B cell (primary cell): Measurements from ENCODE around the gene CCDC88B. TPM values are rescaled to one million over a fixed set of nuclear protein-coding genes. Genes with fewer than 3 reads are reported as not detected.

Experiments used
- ATAC-seq: fragments of 200-7000 bp; cut with Tn5 transposase; one replicate; pipeline ENCODE4 v1.10.0; 2021; ENCODE audit warnings: low read depth, mild to moderate bottlenecking, moderate number of reproducible peaks, moderate library complexity
- CTCF ChIA-PET: fragments of 350-600 bp; sonication (Branson Sonifier 250); formaldehyde crosslinking; loops from one replicate; lab custom pipeline; 2021; ENCODE audit warnings: antibody characterized with exemption, inconsistent platforms; lab: Charles Lee
- POLR2A ChIA-PET: fragments of 350-600 bp; sonication (Branson Sonifier 250); formaldehyde crosslinking; loops from one replicate; lab custom pipeline; 2021; ENCODE audit warnings: antibody characterized with exemption; lab: Charles Lee
- DNase-seq: peaks from one replicate; pipeline ENCODE4 v3.0.0; 2013
- H2AFZ ChIP-seq: 2 replicates; pipeline ENCODE4 v1.6.1; 2012; ENCODE audit warnings: mild to moderate bottlenecking, low read depth, low read length; ENCODE audit not compliant: insufficient read depth, poor library complexity, severe bottlenecking
- H3K27ac ChIP-seq, 2 donors: 1 replicate in 1 of 2; 2 replicates in 1 of 2; pipeline ENCODE4 v1.5.1; 2012 to 2013; ENCODE audit warnings: low read length in 2 of 2, mild to moderate bottlenecking in 2 of 2, moderate library complexity in 1 of 2
- H3K27me3 ChIP-seq, 4 experiments: fragments of 200-600 bp in 1 of 4; sonication (generic) in 1 of 4; replicated peaks in 1 of 4; 1 replicate in 2 of 4; 2 replicates in 2 of 4; pipeline versions ENCODE4 v1.6.1 to v1.7.0; 2013 to 2016; ENCODE audit warnings: low read length in 3 of 4, mild to moderate bottlenecking in 2 of 4, mixed read lengths in 1 of 4, moderate library complexity in 1 of 4; ENCODE audit not compliant: insufficient read depth in 4 of 4, control insufficient read depth in 3 of 4; ENCODE audit errors: control extremely low read depth in 1 of 4
- H3K36me3 ChIP-seq, 2 experiments: replicated peaks in 1 of 2; 1 replicate in 1 of 2; 2 replicates in 1 of 2; pipeline versions ENCODE4 v1.6.1 to v1.7.1; 2013; ENCODE audit warnings: low read length in 1 of 2; ENCODE audit not compliant: insufficient read depth in 2 of 2, control insufficient read depth in 1 of 2; ENCODE audit errors: control extremely low read depth in 1 of 2, extremely low read depth in 1 of 2
- H3K4me1 ChIP-seq, 2 donors: fragments of 200-600 bp in 1 of 2; sonication (generic) in 1 of 2; 1 replicate in 1 of 2; 2 replicates in 1 of 2; pipeline versions ENCODE4 v1.5.1 to v1.6.1; 2013 to 2017; ENCODE audit warnings: low read length in 2 of 2; ENCODE audit not compliant: control insufficient read depth in 2 of 2, insufficient read depth in 2 of 2
- H3K4me2 ChIP-seq: replicated peaks from 2 replicates; pipeline ENCODE3; 2012; ENCODE audit warnings: mild to moderate bottlenecking, low read depth, low read length; ENCODE audit not compliant: poor library complexity, severe bottlenecking
- H3K4me3 ChIP-seq, 5 experiments: fragments of 200-600 bp in 1 of 5; sonication (generic) in 1 of 5; 1 replicate in 3 of 5; 2 replicates in 2 of 5; pipeline versions ENCODE4 v1.5.1 to v1.7.0; 2011 to 2016; ENCODE audit warnings: low read length in 4 of 5, mild to moderate bottlenecking in 4 of 5, low read depth in 2 of 5, control low read depth in 1 of 5, moderate library complexity in 1 of 5; ENCODE audit not compliant: insufficient read depth in 1 of 5; ENCODE audit errors: control extremely low read depth in 1 of 5, extremely low read depth in 1 of 5
- H3K79me2 ChIP-seq: fragments of 200-600 bp; sonication (generic); one replicate; pipeline ENCODE4 v1.6.0; 2016; ENCODE audit warnings: low read length; ENCODE audit not compliant: control insufficient read depth, insufficient read depth
- H3K9ac ChIP-seq: fragments of 200-600 bp; sonication (generic); 2 replicates; pipeline ENCODE4 v1.6.1; 2017; ENCODE audit warnings: mild to moderate bottlenecking, low read length, moderate library complexity
- H3K9me3 ChIP-seq, 3 donors: one replicate each; pipeline versions ENCODE4 v1.6.1 to v1.7.1; 2013; ENCODE audit warnings: low read length in 2 of 3; ENCODE audit not compliant: control insufficient read depth in 2 of 3, insufficient read depth in 1 of 3; ENCODE audit errors: control extremely low read depth in 1 of 3
- H4K20me1 ChIP-seq: 2 replicates; pipeline ENCODE4 v1.6.0; 2012; ENCODE audit warnings: mild to moderate bottlenecking, low read length; ENCODE audit not compliant: insufficient read depth, control insufficient read depth, poor library complexity, severe bottlenecking
- H3K27ac Mint-ChIP-seq: one replicate; pipeline ENCODE4 v1.8.0; 2021; ENCODE audit warnings: mixed read lengths
- H3K27me3 Mint-ChIP-seq: one replicate; pipeline ENCODE4 v1.8.0; 2021; ENCODE audit warnings: mixed read lengths
- H3K4me1 Mint-ChIP-seq: one replicate; pipeline ENCODE4 v1.8.0; 2021; ENCODE audit warnings: mixed read lengths
- H3K4me3 Mint-ChIP-seq: one replicate; pipeline ENCODE4 v1.8.0; 2021; ENCODE audit warnings: mixed read lengths
- H3K9me3 Mint-ChIP-seq: one replicate; pipeline ENCODE4 v1.8.0; 2022; ENCODE audit warnings: mixed read lengths; ENCODE audit not compliant: insufficient read depth
- EZH2 ChIP-seq: IDR thresholded peaks from 2 replicates; pipeline ENCODE4 v1.6.1; 2012; ENCODE audit warnings: borderline replicate concordance, low read depth, mild to moderate bottlenecking, moderate library complexity, low read length; ENCODE audit not compliant: insufficient read depth, poor library complexity, severe bottlenecking
- WGBS: methylation state at CpG from one replicate; pipeline ENCODE4 v1.1.5; 2013; ENCODE audit warnings: missing lambda C conversion rate; ENCODE audit not compliant: insufficient coverage; 5-methylcytosine and 5-hydroxymethylcytosine counted together
- intact Hi-C: fragments of 100-400 bp; cut with micrococcal nuclease; formaldehyde crosslinking; loops from one replicate; pipeline ENCODE4 v1.10.0; 2022
- polyA plus RNA-seq: library from polyadenylated mRNA; depleted of rRNA; stranded (reverse); fragments of >200 nt; gene quantifications from 2 replicates; pipeline ENCODE4 v1.2.3, GENCODE V29; 2012
- total RNA-seq, 2 donors: library from RNA; stranded (reverse); fragments of 120-200 nt in 1 of 2; gene quantifications; 1 replicate in 1 of 2; 2 replicates in 1 of 2; pipeline versions ENCODE4 v1.2.3 to v1.2.4, GENCODE V29; 2013 to 2022
- TF ChIP-seq, protein P1 (sequence below): fragments of 200-600 bp; IDR thresholded peaks from one replicate; pipeline ENCODE4 v1.8.0; 2022; ENCODE audit warnings: antibody characterized with exemption, mild to moderate bottlenecking

The CCDC88B gene
- total and polyA plus RNA-seq, 2 donors (not counting 1 experiment from before 2014, with no cell fraction given): 172 to 208 TPM

DNA sequence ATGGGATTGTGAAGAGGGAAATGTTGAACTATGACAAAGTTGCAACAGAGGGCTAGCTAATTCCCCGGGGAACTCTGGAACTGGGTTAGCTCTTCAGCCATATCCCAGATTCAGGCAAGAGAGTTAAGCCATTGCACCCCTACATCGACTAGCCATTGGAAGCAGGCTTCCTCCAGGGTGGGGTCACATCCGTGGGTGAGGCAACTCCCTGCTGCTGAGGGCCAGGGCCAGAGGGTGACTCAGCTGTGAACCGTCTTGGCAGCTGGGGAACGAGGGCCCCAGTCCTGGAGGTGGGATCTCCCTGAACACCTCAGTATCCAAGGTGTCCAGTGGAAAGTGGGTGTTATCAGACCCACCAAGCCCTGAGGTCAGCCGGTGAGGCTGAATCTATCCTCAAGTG, 60.1 kb downstream of the CCDC88B start:
- no peaks in the 10 kb centered on the region for H3K79me2 ChIP-seq
- ATAC-seq (no peak), DNase-seq (no peak)
- ChIA-PET CTCF (no interaction called here), POLR2A (no interaction called here)
- no peak overlapping the region for H3K4me2 ChIP-seq
- intact Hi-C loops: no loop called here
- no peaks in the 10 kb centered on the region for H3K9me3 Mint-ChIP-seq
- no peaks in the 10 kb centered on the region for H3K36me3 ChIP-seq
- no peaks in the 10 kb centered on the region for H4K20me1 ChIP-seq
- H3K4me3 ChIP-seq: no peak overlapping the region
- H3K27me3 Mint-ChIP-seq: peaks cover 30% of the 10 kb centered on the region
- H3K27ac Mint-ChIP-seq: no peak overlapping the region
- 76% methylated on average over 6 of the region's 6 CpGs for WGBS
- H3K9me3 ChIP-seq: peaks cover 0 to 12% (median 0%) of the 10 kb centered on the region in 3 donors
- no peak overlapping the region for H3K4me3 Mint-ChIP-seq
- H3K27me3 ChIP-seq: peaks cover 0 to 20% (median 4%) of the 10 kb centered on the region in 4 experiments
- TF ChIP-seq, protein P1, sequence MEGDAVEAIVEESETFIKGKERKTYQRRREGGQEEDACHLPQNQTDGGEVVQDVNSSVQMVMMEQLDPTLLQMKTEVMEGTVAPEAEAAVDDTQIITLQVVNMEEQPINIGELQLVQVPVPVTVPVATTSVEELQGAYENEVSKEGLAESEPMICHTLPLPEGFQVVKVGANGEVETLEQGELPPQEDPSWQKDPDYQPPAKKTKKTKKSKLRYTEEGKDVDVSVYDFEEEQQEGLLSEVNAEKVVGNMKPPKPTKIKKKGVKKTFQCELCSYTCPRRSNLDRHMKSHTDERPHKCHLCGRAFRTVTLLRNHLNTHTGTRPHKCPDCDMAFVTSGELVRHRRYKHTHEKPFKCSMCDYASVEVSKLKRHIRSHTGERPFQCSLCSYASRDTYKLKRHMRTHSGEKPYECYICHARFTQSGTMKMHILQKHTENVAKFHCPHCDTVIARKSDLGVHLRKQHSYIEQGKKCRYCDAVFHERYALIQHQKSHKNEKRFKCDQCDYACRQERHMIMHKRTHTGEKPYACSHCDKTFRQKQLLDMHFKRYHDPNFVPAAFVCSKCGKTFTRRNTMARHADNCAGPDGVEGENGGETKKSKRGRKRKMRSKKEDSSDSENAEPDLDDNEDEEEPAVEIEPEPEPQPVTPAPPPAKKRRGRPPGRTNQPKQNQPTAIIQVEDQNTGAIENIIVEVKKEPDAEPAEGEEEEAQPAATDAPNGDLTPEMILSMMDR: no peak
- no peak for TF ChIP-seq EZH2
- no peak overlapping the region for H3K9ac ChIP-seq
- no peak overlapping the region for H3K27ac ChIP-seq
- no peaks in the 10 kb centered on the region for H3K4me1 Mint-ChIP-seq
- H2AFZ ChIP-seq: no peak overlapping the region
- H3K4me1 ChIP-seq: no peaks in the 10 kb centered on the region

DNA sequence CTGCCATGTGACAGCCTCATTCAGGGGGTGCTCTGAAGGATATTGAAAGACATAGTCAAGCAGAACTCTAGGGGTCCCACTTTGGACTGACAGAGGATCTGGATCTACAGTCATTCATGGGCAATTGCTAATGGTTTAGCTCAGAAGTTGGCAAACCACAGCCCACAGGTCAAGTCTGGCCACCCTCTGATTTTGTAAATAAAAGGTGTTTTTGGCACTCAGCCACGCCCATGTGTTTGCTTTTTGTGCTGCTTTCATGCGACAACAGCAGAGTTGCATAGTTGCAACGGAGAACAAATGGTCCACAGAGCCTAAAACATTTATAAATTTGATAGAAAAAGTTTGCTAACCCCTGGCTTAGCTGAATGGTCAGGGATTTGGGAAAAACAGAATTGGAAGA, 60.7 kb downstream of the CCDC88B start:
- H3K4me2 ChIP-seq: no peak overlapping the region
- no peak overlapping the region for H3K4me3 ChIP-seq
- H3K9me3 Mint-ChIP-seq: no peaks in the 10 kb centered on the region
- POLR2A ChIA-PET: no interaction called here
- no peak overlapping the region for H2AFZ ChIP-seq
- no peaks in the 10 kb centered on the region for H3K36me3 ChIP-seq
- no peaks in the 10 kb centered on the region for H4K20me1 ChIP-seq
- H3K27ac Mint-ChIP-seq: no peak overlapping the region
- intact Hi-C loops: no loop called here
- H3K4me3 Mint-ChIP-seq: no peak overlapping the region
- CTCF ChIA-PET: no interaction called here
- H3K4me1 Mint-ChIP-seq: no peaks in the 10 kb centered on the region
- H3K4me1 ChIP-seq: no peaks in the 10 kb centered on the region
- peaks cover 0 to 16% (median 4%) of the 10 kb centered on the region in 4 experiments for H3K27me3 ChIP-seq
- 67% methylated on average over 1 of the region's 3 CpGs for WGBS
- ATAC-seq (no peak), DNase-seq (no peak)
- no peak overlapping the region for H3K9ac ChIP-seq
- no peaks in the 10 kb centered on the region for H3K79me2 ChIP-seq
- no peak overlapping the region for H3K27ac ChIP-seq
- TF ChIP-seq EZH2: no peak
- TF ChIP-seq, protein P1: no peak
- H3K9me3 ChIP-seq: peaks cover 0 to 12% (median 0%) of the 10 kb centered on the region in 3 donors
- peaks cover 26% of the 10 kb centered on the region for H3K27me3 Mint-ChIP-seq
